ENCODE results near the gene PPP2R2C.

DNA sequence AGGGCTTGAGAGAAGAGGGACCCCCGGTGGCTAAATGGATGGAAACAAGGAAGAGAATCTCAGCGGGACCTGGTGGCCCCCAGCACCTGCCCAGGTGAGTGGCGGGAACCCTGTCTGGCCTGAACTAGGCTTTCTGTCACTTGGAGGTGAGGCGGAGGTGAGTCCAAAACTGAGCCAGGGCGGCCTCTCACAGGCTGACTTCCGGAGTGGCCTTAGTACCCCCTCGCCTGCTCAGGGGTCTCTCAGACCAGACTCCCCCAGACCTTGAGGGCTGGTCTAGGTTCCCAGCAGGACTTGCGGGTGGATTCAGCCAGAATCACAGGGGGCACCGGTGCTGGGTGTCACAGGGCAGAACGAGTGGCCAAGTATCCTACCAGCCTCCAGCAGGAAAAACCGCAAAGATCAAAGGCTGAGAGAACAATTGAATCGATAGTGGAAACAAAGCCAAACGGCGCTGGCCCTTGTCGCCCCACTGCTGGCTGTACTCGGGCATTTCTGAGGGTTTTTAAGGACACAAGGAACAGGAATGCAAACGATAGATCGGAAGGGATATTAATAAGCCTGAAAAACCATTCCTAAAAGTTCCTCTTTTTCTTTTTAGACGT is 135.0 kb downstream of the PPP2R2C start:
- no peak for TF ChIP-seq CTCF (conservative IDR thresholded peaks at IDR 0.05 in 1 of 2, IDR thresholded peaks at IDR 0.05 in 1 of 2; ENCODE audit: extremely low read depth in 1 of 2, insufficient read depth in 1 of 2, low read depth in 1 of 2, low read length in 2 of 2)
- TF ChIP-seq EZH2 (IDR thresholded peaks at IDR 0.05; ENCODE audit: borderline replicate concordance, low read length) = no peak

All from mammary epithelial cell (primary cell).